CD14-positive monocyte (primary cell): Measurements from ENCODE around the gene GHRH. TPM values are rescaled to one million over a fixed set of nuclear protein-coding genes. Genes with fewer than 3 reads are reported as not detected.
A peak's percentile ranks its signal among the peaks of the same experiment; 100 is the strongest.

Experiments
- DNase-seq, 3 donors: peaks; one replicate each; pipeline ENCODE4 v3.0.0-alpha.2; 2011 to 2022
- H2AFZ ChIP-seq: 2 replicates; pipeline ENCODE4 v1.6.0; 2012; ENCODE audit warnings: mild to moderate bottlenecking, low read depth, low read length, inconsistent platforms; ENCODE audit not compliant: insufficient read depth, poor library complexity, severe bottlenecking
- H3K27ac ChIP-seq, 2 donors: 1 replicate in 1 of 2; 2 replicates in 1 of 2; pipeline ENCODE4 v1.5.1; 2012 to 2013; ENCODE audit warnings: low read length in 2 of 2, control low read depth in 1 of 2, inconsistent platforms in 1 of 2, low read depth in 1 of 2, mild to moderate bottlenecking in 1 of 2
- H3K27me3 ChIP-seq, 2 donors: one replicate each; pipeline versions ENCODE4 v1.6.0 to v1.6.1; 2011 to 2013; ENCODE audit warnings: low read length in 2 of 2; ENCODE audit not compliant: control insufficient read depth in 2 of 2, insufficient read depth in 2 of 2
- H3K36me3 ChIP-seq, 2 donors: replicated peaks in 1 of 2; 1 replicate in 1 of 2; 2 replicates in 1 of 2; pipeline versions ENCODE4 v1.5.1 to v1.6.1; 2012 to 2013; ENCODE audit warnings: low read length in 2 of 2, control low read depth in 1 of 2, inconsistent platforms in 1 of 2, mild to moderate bottlenecking in 1 of 2; ENCODE audit not compliant: insufficient read depth in 2 of 2, control insufficient read depth in 1 of 2
- H3K4me1 ChIP-seq, 2 donors: 1 replicate in 1 of 2; 2 replicates in 1 of 2; pipeline versions ENCODE4 v1.5.1 to v1.6.1; 2012 to 2013; ENCODE audit warnings: low read length in 2 of 2, control low read depth in 1 of 2, inconsistent platforms in 1 of 2, mild to moderate bottlenecking in 1 of 2, moderate library complexity in 1 of 2; ENCODE audit not compliant: insufficient read depth in 2 of 2, control insufficient read depth in 1 of 2
- H3K4me2 ChIP-seq: replicated peaks from 2 replicates; pipeline ENCODE3; 2012; ENCODE audit warnings: low read length, moderate library complexity, mild to moderate bottlenecking; ENCODE audit not compliant: poor library complexity, severe bottlenecking; ENCODE audit errors: extremely low read depth
- H3K4me3 ChIP-seq, 3 experiments: fragments of 200-600 bp in 1 of 3; sonication (generic) in 1 of 3; replicated peaks in 1 of 3; 1 replicate in 2 of 3; 2 replicates in 1 of 3; pipeline ENCODE4 v1.5.1; 2011 to 2013; ENCODE audit warnings: low read length in 3 of 3, mild to moderate bottlenecking in 3 of 3, control low read depth in 2 of 3, low read depth in 2 of 3, inconsistent platforms in 1 of 3, moderate library complexity in 1 of 3
- H3K79me2 ChIP-seq: 2 replicates; pipeline ENCODE4 v1.6.0; 2012; ENCODE audit warnings: mild to moderate bottlenecking, control low read depth, inconsistent platforms, low read length, moderate library complexity; ENCODE audit not compliant: insufficient read depth
- H3K9ac ChIP-seq: 2 replicates; pipeline ENCODE4 v1.6.0; 2017; ENCODE audit warnings: low read length, mild to moderate bottlenecking; ENCODE audit not compliant: insufficient read depth, poor library complexity, severe bottlenecking
- H3K9me3 ChIP-seq, 2 donors: replicated peaks in 1 of 2; 1 replicate in 1 of 2; 2 replicates in 1 of 2; pipeline versions ENCODE4 v1.5.1 to v1.6.1; 2012 to 2013; ENCODE audit warnings: low read length in 2 of 2, control low read depth in 1 of 2; ENCODE audit not compliant: control insufficient read depth in 1 of 2, insufficient read depth in 1 of 2
- H4K20me1 ChIP-seq: 2 replicates; pipeline ENCODE4 v1.6.0; 2012; ENCODE audit warnings: mild to moderate bottlenecking, low read length, control low read depth, moderate library complexity; ENCODE audit not compliant: insufficient read depth
- H3K27ac Mint-ChIP-seq, 7 donors: one replicate each; pipeline ENCODE4 v1.8.0; 2020; ENCODE audit warnings: mild to moderate bottlenecking in 7 of 7, mixed read lengths in 7 of 7, moderate library complexity in 6 of 7, inconsistent platforms in 2 of 7
- H3K27me3 Mint-ChIP-seq, 3 donors: one replicate each; pipeline ENCODE4 v1.8.0; 2021 to 2022; ENCODE audit warnings: low read depth in 3 of 3, mild to moderate bottlenecking in 3 of 3, mixed read lengths in 3 of 3, moderate library complexity in 3 of 3, inconsistent platforms in 1 of 3
- H3K36me3 Mint-ChIP-seq, 2 donors: one replicate each; pipeline ENCODE4 v1.8.0; 2020; ENCODE audit warnings: mixed read lengths in 2 of 2, inconsistent platforms in 1 of 2, mild to moderate bottlenecking in 1 of 2
- H3K4me1 Mint-ChIP-seq: one replicate; pipeline ENCODE4 v1.8.0; 2020; ENCODE audit warnings: mild to moderate bottlenecking, mixed read lengths
- H3K4me3 Mint-ChIP-seq, 2 donors: one replicate each; pipeline ENCODE4 v1.8.0; 2020; ENCODE audit warnings: mild to moderate bottlenecking in 2 of 2, mixed read lengths in 2 of 2, moderate library complexity in 1 of 2
- H3K9me3 Mint-ChIP-seq, 7 donors: one replicate each; pipeline ENCODE4 v1.8.0; 2020 to 2022; ENCODE audit warnings: mixed read lengths in 7 of 7, mild to moderate bottlenecking in 6 of 7, moderate library complexity in 6 of 7, inconsistent platforms in 2 of 7
- CTCF ChIP-seq: fragments of 200-600 bp; IDR thresholded peaks from one replicate; pipeline ENCODE4 v1.8.0; 2022; ENCODE audit warnings: antibody characterized with exemption, mild to moderate bottlenecking
- WGBS: methylation state at CpG from one replicate; pipeline ENCODE4 v1.1.5; 2013; ENCODE audit warnings: missing lambda C conversion rate; ENCODE audit not compliant: insufficient coverage; 5-methylcytosine and 5-hydroxymethylcytosine counted together
- intact Hi-C, 2 donors: fragments of 100-400 bp; cut with micrococcal nuclease; formaldehyde crosslinking; loops; one replicate each; pipeline versions ENCODE4 v1.15.0 to v1.15.1; 2023
- polyA plus RNA-seq, 3 donors: library from polyadenylated mRNA; depleted of rRNA in 1 of 3; unstranded in 2 of 3; stranded (reverse) in 1 of 3; fragments of 300-500 nt in 2 of 3; fragments of >200 nt in 1 of 3; fragmentation: Illumina TruSeq in 2 of 3; gene quantifications; 1 replicate in 2 of 3; 2 replicates in 1 of 3; pipeline ENCODE4 v1.2.3, GENCODE V29; 2012 to 2021

The GHRH gene
- polyA plus RNA-seq, 3 donors, result not detected

- no peak overlapping the region for H3K4me3 ChIP-seq
- H3K4me3 Mint-ChIP-seq, result no peak overlapping the region
- peaks cover 7 to 8% of the 10 kb centered on the region in 2 donors for H3K4me1 ChIP-seq
- H3K9me3 Mint-ChIP-seq, result no peaks in the 10 kb centered on the region
- H3K4me1 Mint-ChIP-seq, result peaks cover 9% of the 10 kb centered on the region
- H4K20me1 ChIP-seq, result no peaks in the 10 kb centered on the region
- no peak overlapping the region for H2AFZ ChIP-seq
- H3K9ac ChIP-seq, result no peak overlapping the region
- H3K36me3 Mint-ChIP-seq, result peaks cover 51 to 59% of the 10 kb centered on the region in 2 donors
- intact Hi-C loops, result no loop called here
- no peaks in the 10 kb centered on the region for H3K27me3 ChIP-seq
- H3K9me3 ChIP-seq, result no peaks in the 10 kb centered on the region
- peak overlapping the region in 5 of 7 donors; percentile 20 to 45 (median 22) for H3K27ac Mint-ChIP-seq
- H3K4me2 ChIP-seq, result no peak overlapping the region
- peak overlapping the region in 1 of 2 donors; percentile 41 for H3K27ac ChIP-seq
- peaks cover 50 to 59% of the 10 kb centered on the region in 2 donors for H3K36me3 ChIP-seq
- H3K79me2 ChIP-seq, result no peaks in the 10 kb centered on the region
- H3K27me3 Mint-ChIP-seq, result peaks cover 0 to 3% (median 0%) of the 10 kb centered on the region in 3 donors
- TF ChIP-seq CTCF, result no peak
- WGBS, result 94% methylated on average over 5 of the region's 8 CpGs
- DNase-seq, result no peak
Measured at GRCh38 chr20:37243937-37244571, 17.6 kb downstream of the GHRH start.

GRCh38 chr20:37243076-37243936, 18.3 kb downstream of the GHRH start:
- Histone ChIP-seq H3K9me3 (no peaks in the 10 kb centered on the region), H3K9ac (no peak overlapping the region), H3K27ac (peak overlapping the region in 1 of 2 donors; percentile 41), H3K36me3 (peaks cover 57 to 67% of the 10 kb centered on the region in 2 donors), H3K4me1 (peaks cover 0 to 2% of the 10 kb centered on the region in 2 donors), H3K4me2 (no peak overlapping the region), H2AFZ (no peak overlapping the region), H3K27me3 (no peaks in the 10 kb centered on the region), H4K20me1 (no peaks in the 10 kb centered on the region), H3K4me3 (no peak overlapping the region), H3K79me2 (no peaks in the 10 kb centered on the region)
- Mint-ChIP-seq H3K9me3 (no peaks in the 10 kb centered on the region), H3K36me3 (peaks cover 58 to 63% of the 10 kb centered on the region in 2 donors), H3K4me1 (peaks cover 2% of the 10 kb centered on the region), H3K27me3 (peaks cover 0 to 3% (median 0%) of the 10 kb centered on the region in 3 donors), H3K4me3 (no peak overlapping the region), H3K27ac (peak overlapping the region in 4 of 7 donors; percentile 20 to 55 (median 32))
- DNase-seq, result no peak
- WGBS, result 95% methylated on average over 12 of the region's 16 CpGs
- intact Hi-C loops, result no loop called here
- TF ChIP-seq CTCF, result no peak
